ENCODE measurements around the gene NT5DC3. TPM values are rescaled to one million over a fixed set of nuclear protein-coding genes. Genes with fewer than 3 reads are reported as not detected.

The NT5DC3 gene
- total RNA-seq = 9.3 and 15.6 TPM in 2 replicates

GRCh38 chr12:103840876-103841689 is at the start of gene NT5DC3:
Gene NT5DC3 (minus strand): TSS chr12:103841234. CDS start chr12:103841156, 78 bp downstream.

Other genes starting within 250 kb of the NT5DC3 start
- 734 and 747 TPM in 2 replicates for gene HSP90B1, start 89.2 kb upstream of the NT5DC3 start, total RNA-seq
- 22.3 and 23.3 TPM in 2 replicates for gene TDG, start 124.6 kb upstream of the NT5DC3 start, total RNA-seq
- 64.2 and 70.4 TPM in 2 replicates for gene GLT8D2, start 209.0 kb upstream of the NT5DC3 start, total RNA-seq
- 38.9 and 41.2 TPM in 2 replicates for gene HCFC2, start 223.3 kb upstream of the NT5DC3 start, total RNA-seq